ENCODE results near the gene ECEL1.

The ECEL1 gene

GRCh38 chr2:232502911-232503808, 15.5 kb upstream of the ECEL1 start:
- DNase-seq (ENCODE audit: insufficient read length, low spot score), result no peak
- no peak for FAIRE-seq
- TF ChIP-seq SPI1 (IDR thresholded peaks at IDR 0.05; ENCODE audit: low read depth, low read length), result no peak

GRCh38 chr2:232502511-232502910, 14.9 kb upstream of the ECEL1 start:
- no peak for FAIRE-seq
- TF ChIP-seq SPI1 (IDR thresholded peaks at IDR 0.05; ENCODE audit: low read depth, low read length) (no peak), POLR2AphosphoS5 (IDR thresholded peaks at IDR 0.05; ENCODE audit: low read depth, low read length) (no peak), PAX5 (IDR thresholded peaks at IDR 0.05; ENCODE audit: insufficient read depth, low read length, severe bottlenecking) (no peak), POU2F2 (IDR thresholded peaks at IDR 0.05; ENCODE audit: low read depth, low read length) (no peak), TAF1 (IDR thresholded peaks at IDR 0.05; ENCODE audit: low read depth, low read length) (no peak), POLR2A (IDR thresholded peaks at IDR 0.05; ENCODE audit: low read depth, low read length) (no peak)
- DNase-seq (ENCODE audit: insufficient read length, low spot score), result no peak

DNA sequence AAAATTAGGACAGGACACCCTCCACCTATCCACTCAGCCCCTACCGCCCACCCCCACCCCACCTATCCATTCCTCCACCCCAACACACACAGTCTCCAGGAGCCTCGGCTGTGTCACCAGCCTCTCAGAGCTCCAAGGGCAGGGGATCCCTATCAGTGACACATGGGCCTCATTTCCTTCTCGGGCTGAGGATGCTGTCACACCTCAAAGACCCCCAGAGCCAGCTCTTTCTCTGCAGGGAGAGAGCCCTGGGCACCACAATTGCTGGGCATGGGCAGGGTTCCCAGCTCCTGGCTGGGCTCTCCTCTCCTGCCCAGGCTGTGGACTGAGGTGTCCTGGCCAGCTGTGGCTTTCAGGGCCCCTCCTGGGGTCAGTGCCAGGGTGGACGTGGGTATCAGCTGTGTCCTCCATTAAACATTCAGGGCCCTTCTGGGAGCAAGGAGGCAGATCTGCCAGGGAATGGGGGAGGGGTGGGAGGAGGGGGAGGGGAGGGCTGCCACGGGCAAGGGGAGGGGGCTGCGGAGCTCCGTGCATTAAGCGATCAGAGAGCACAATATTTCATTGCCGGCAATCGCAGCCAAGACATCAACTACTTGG, 14.3 kb upstream of the ECEL1 start:
- DNase-seq (ENCODE audit: insufficient read length, low spot score) (no peak), FAIRE-seq (no peak)
- TF ChIP-seq PAX5 (IDR thresholded peaks at IDR 0.05; ENCODE audit: insufficient read depth, low read length, severe bottlenecking), result no peak
- no peak for TF ChIP-seq TAF1 (IDR thresholded peaks at IDR 0.05; ENCODE audit: low read depth, low read length)

- DNase-seq (ENCODE audit: insufficient read length, low spot score) (no peak), FAIRE-seq (no peak)
- TF ChIP-seq POLR2A (IDR thresholded peaks at IDR 0.05; ENCODE audit: low read depth, low read length), result no peak
- TF ChIP-seq POLR2AphosphoS5 (IDR thresholded peaks at IDR 0.05; ENCODE audit: low read depth, low read length), result no peak
- TF ChIP-seq POU2F2 (IDR thresholded peaks at IDR 0.05; ENCODE audit: low read depth, low read length), result no peak
- TF ChIP-seq TAF1 (IDR thresholded peaks at IDR 0.05; ENCODE audit: low read depth, low read length), result no peak
- TF ChIP-seq PAX5 (IDR thresholded peaks at IDR 0.05; ENCODE audit: insufficient read depth, low read length, severe bottlenecking), result no peak
- TF ChIP-seq SPI1 (IDR thresholded peaks at IDR 0.05; ENCODE audit: low read depth, low read length), result no peak
Observed at GRCh38 chr2:232501331-232501771, 13.7 kb upstream of the ECEL1 start.

- DNase-seq (ENCODE audit: insufficient read length, low spot score) (no peak), FAIRE-seq (no peak)
- TF ChIP-seq TAF1 (IDR thresholded peaks at IDR 0.05; ENCODE audit: low read depth, low read length) (no peak), SPI1 (IDR thresholded peaks at IDR 0.05; ENCODE audit: low read depth, low read length) (no peak), POLR2AphosphoS5 (IDR thresholded peaks at IDR 0.05; ENCODE audit: low read depth, low read length) (no peak), POLR2A (IDR thresholded peaks at IDR 0.05; ENCODE audit: low read depth, low read length) (no peak), PAX5 (IDR thresholded peaks at IDR 0.05; ENCODE audit: insufficient read depth, low read length, severe bottlenecking) (no peak), POU2F2 (IDR thresholded peaks at IDR 0.05; ENCODE audit: low read depth, low read length) (no peak)
Observed at GRCh38 chr2:232498452-232498851, 10.8 kb upstream of the ECEL1 start.

GRCh38 chr2:232497348-232497747, 9.7 kb upstream of the ECEL1 start:
- DNase-seq (ENCODE audit: insufficient read length, low spot score) (no peak), FAIRE-seq (no peak)
- TF ChIP-seq TAF1 (IDR thresholded peaks at IDR 0.05; ENCODE audit: low read depth, low read length) (no peak), SPI1 (IDR thresholded peaks at IDR 0.05; ENCODE audit: low read depth, low read length) (no peak), POU2F2 (IDR thresholded peaks at IDR 0.05; ENCODE audit: low read depth, low read length) (no peak), POLR2A (IDR thresholded peaks at IDR 0.05; ENCODE audit: low read depth, low read length) (no peak), PAX5 (IDR thresholded peaks at IDR 0.05; ENCODE audit: insufficient read depth, low read length, severe bottlenecking) (no peak), POLR2AphosphoS5 (IDR thresholded peaks at IDR 0.05; ENCODE audit: low read depth, low read length) (no peak)

DNA sequence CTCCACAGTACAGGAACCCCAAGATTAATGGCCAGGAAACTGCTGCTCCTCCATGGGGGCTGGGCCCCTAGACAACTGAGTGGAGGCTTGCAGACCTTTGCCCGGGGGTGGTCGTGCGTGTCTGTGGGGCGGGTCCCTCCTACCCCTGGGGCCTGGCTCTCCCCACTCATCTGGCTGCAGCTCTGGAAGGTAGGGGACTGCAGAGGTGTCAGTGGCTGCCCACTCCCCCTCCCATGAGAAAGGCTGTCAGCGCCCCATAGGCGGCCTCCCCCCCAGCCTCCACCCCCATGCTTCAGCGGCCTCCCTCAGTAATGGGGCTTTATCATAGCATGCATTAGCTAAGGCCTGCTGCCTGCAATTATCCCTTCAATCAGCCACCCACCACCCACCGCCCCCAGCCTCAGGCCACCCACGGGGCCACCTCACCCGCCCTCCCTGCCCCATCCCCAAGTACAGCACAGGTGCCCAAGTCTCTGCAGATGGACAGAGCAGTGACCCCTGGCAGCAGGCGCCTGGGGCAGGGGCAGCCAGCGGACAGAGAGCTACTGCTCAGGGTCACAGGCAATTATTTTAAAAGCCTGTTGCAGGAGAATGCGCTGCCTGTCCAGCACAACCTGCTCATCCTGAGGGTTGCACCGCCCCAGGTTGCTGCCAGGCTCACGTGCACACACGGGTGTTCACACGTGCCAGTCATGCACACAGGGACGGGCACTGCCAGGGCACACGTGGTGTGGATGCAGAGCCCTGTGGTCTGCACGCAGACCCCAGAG, 9.1 kb upstream of the ECEL1 start:
- FAIRE-seq, result no peak
- no peak for TF ChIP-seq POLR2A (IDR thresholded peaks at IDR 0.05; ENCODE audit: low read depth, low read length)
- TF ChIP-seq SPI1 (IDR thresholded peaks at IDR 0.05; ENCODE audit: low read depth, low read length), result no peak
- no peak for TF ChIP-seq TAF1 (IDR thresholded peaks at IDR 0.05; ENCODE audit: low read depth, low read length)
- no peak for TF ChIP-seq POU2F2 (IDR thresholded peaks at IDR 0.05; ENCODE audit: low read depth, low read length)
- TF ChIP-seq PAX5 (IDR thresholded peaks at IDR 0.05; ENCODE audit: insufficient read depth, low read length, severe bottlenecking), result no peak
- no peak for TF ChIP-seq POLR2AphosphoS5 (IDR thresholded peaks at IDR 0.05; ENCODE audit: low read depth, low read length)
- no peak for DNase-seq (ENCODE audit: insufficient read length, low spot score)

DNA sequence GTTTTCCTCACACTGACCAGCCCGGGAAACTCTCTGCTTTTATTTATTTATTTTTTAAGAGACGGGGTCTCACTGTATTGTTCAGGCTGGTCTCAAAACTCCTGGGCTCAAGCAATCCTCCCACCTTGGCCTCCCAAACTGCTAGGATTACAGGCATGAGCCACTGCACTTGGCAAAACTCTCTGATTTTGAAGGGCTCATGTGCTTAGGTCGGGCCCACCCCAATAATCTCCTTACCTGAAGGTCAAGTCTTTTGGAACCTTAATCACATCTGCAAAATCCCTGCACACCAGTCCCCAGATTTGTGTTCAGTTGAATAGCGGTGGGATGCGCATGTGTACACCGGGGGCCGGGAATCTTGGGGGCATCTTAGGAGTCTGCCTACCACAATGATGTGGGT, 7.7 kb upstream of the ECEL1 start:
- TF ChIP-seq POLR2A (IDR thresholded peaks at IDR 0.05; ENCODE audit: low read depth, low read length) (no peak), PAX5 (IDR thresholded peaks at IDR 0.05; ENCODE audit: insufficient read depth, low read length, severe bottlenecking) (no peak), POU2F2 (IDR thresholded peaks at IDR 0.05; ENCODE audit: low read depth, low read length) (no peak), SPI1 (IDR thresholded peaks at IDR 0.05; ENCODE audit: low read depth, low read length) (no peak), TAF1 (IDR thresholded peaks at IDR 0.05; ENCODE audit: low read depth, low read length) (no peak), POLR2AphosphoS5 (IDR thresholded peaks at IDR 0.05; ENCODE audit: low read depth, low read length) (no peak)
- DNase-seq (ENCODE audit: insufficient read length, low spot score) (no peak), FAIRE-seq (no peak)

GRCh38 chr2:232494542-232494941, 6.9 kb upstream of the ECEL1 start:
- DNase-seq (ENCODE audit: insufficient read length, low spot score), result no peak
- TF ChIP-seq POLR2A (IDR thresholded peaks at IDR 0.05; ENCODE audit: low read depth, low read length) (no peak), POLR2AphosphoS5 (IDR thresholded peaks at IDR 0.05; ENCODE audit: low read depth, low read length) (no peak), TAF1 (IDR thresholded peaks at IDR 0.05; ENCODE audit: low read depth, low read length) (no peak)
- FAIRE-seq, result no peak

All from GM12891 (cell line).